ENCODE results near the gene B3GALT6. TPM values are rescaled to one million over a fixed set of nuclear protein-coding genes. Genes with fewer than 3 reads are reported as not detected.

Gene B3GALT6
- total RNA-seq, 1 experiment from 2014 or later = 27.1 TPM

DNA sequence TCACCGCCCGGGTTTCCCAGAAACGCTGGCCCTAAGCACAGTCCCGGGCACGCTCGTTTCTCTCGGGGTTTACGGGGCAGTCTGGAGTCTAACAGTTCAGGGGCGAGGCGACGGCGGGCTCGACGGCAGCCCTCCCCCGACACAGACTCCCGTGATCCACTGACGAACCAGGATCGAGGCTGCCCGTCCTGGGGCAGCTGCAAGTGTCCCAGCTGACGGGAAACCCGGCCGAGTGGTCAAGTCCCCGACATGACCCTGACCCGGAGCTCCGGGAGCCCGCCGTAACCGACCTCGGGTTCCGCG lies 41.1 kb downstream of the B3GALT6 start:
- H3K4me1 ChIP-seq (ENCODE audit: insufficient read depth, low read length) = peaks cover 5% of the 10 kb centered on the region; the same call in 1 of the 2 replicates
- peaks cover 2% of the 10 kb centered on the region for H4K20me1 ChIP-seq (ENCODE audit: control insufficient read depth, insufficient read depth, insufficient read length)
- peak overlapping the region; percentile 85 to 91 for H3K4me3 Mint-ChIP-seq
- H3K18ac ChIP-seq (ENCODE audit: insufficient read length, low read depth, low read length) = no peak overlapping the region
- no peak overlapping the region for H3T11ph ChIP-seq (ENCODE audit: low read length)
- H4K5ac ChIP-seq (ENCODE audit: insufficient read length, low read depth, low read length) = no peak overlapping the region
- H2BK12ac ChIP-seq (ENCODE audit: insufficient read length, low read depth, low read length) = no peak overlapping the region
- no peak for DNase-seq
- peaks cover 25% of the 10 kb centered on the region; the same call in 1 of the 2 replicates for H3K79me2 ChIP-seq (ENCODE audit: insufficient read depth, low read length)
- no peak overlapping the region for H2AFZ ChIP-seq (ENCODE audit: low read length)
- H3K79me1 ChIP-seq (ENCODE audit: insufficient read depth, low read depth, low read length, poor library complexity, severe bottlenecking) = peaks cover 21% of the 10 kb centered on the region
- H2BK5ac ChIP-seq (ENCODE audit: insufficient read length, low read length) = no peak overlapping the region
- peak overlapping the region in 1 of 3 experiments; percentile 86; a peak in 2 of 7 replicates for H3K27ac Mint-ChIP-seq
- H3K9me3 Mint-ChIP-seq = no peaks in the 10 kb centered on the region; a peak in 1 of 5 replicates
- H3K56ac ChIP-seq (ENCODE audit: insufficient read length, low read depth, low read length) = no peak overlapping the region
- peak overlapping the region; percentile 21; the same call in 1 of the 2 replicates for H3K14ac ChIP-seq (ENCODE audit: insufficient read depth, low read length)
- H3K4me1 Mint-ChIP-seq = peaks cover 28 to 32% of the 10 kb centered on the region in 2 experiments
- peak overlapping the region; percentile 59 for H3K4me2 ChIP-seq (ENCODE audit: insufficient read depth, insufficient read length, low read length)
- H3K9ac ChIP-seq (ENCODE audit: extremely low read depth, insufficient read length, low read length) = peak overlapping the region; percentile 77
- no peak overlapping the region for H2BK120ac ChIP-seq (ENCODE audit: low read depth, low read length, poor library complexity, severe bottlenecking)
- H3K27ac ChIP-seq (ENCODE audit: insufficient read length, low read depth, low read length) = no peak overlapping the region
- no peak overlapping the region for H4K91ac ChIP-seq (ENCODE audit: insufficient read length, low read depth, low read length)
- no peaks in the 10 kb centered on the region for H3K9me3 ChIP-seq (ENCODE audit: control insufficient read depth, low read depth, low read length)
- WGBS (ENCODE audit: extremely low coverage, insufficient read length, low lambda C conversion rate) = no CpG with 5 or more reads among the region's 31 CpGs
- no peaks in the 10 kb centered on the region for H3K27me3 ChIP-seq (ENCODE audit: insufficient read depth, low read length)
- TF ChIP-seq CTCF (conservative IDR thresholded peaks at IDR 0.05) = no peak
- H2BK20ac ChIP-seq (ENCODE audit: low read depth, low read length, poor library complexity, severe bottlenecking) = no peak overlapping the region
- peaks cover 14% of the 10 kb centered on the region for H3K23me2 ChIP-seq (ENCODE audit: insufficient read length, low read depth, low read length, poor library complexity, severe bottlenecking)
- peaks cover 13 to 30% (median 26%) of the 10 kb centered on the region in 3 experiments; a peak in 6 of 7 replicates for H3K36me3 Mint-ChIP-seq (ENCODE audit: insufficient read depth in 1 of 3, low read depth in 3 of 3)
- H3K27me3 Mint-ChIP-seq (ENCODE audit: low read depth) = peaks cover 2% of the 10 kb centered on the region; the same call in 1 of the 2 replicates
- no peak overlapping the region for H4K8ac ChIP-seq (replicated peaks; ENCODE audit: insufficient read length, low read depth, low read length)
- H2BK15ac ChIP-seq (ENCODE audit: low read depth, low read length) = no peak overlapping the region
- no peak overlapping the region for H3K23ac ChIP-seq (ENCODE audit: insufficient read length, low read depth, low read length)
- H2AK5ac ChIP-seq (ENCODE audit: insufficient read length, low read length) = no peak overlapping the region
- no peak overlapping the region for H3K4ac ChIP-seq (ENCODE audit: low read depth, low read length)

Measured in H9 (cell line).